Left ventricle myocardium inferior (tissue), 1 donor: Measurements from ENCODE around the gene IGFBP4. TPM values are rescaled to one million over a fixed set of nuclear protein-coding genes. Genes with fewer than 3 reads are reported as not detected.

ENCODE experiments used
- DNase-seq: peaks from one replicate; pipeline ENCODE4 v3.0.0-alpha.2; 2020
- H3K27ac ChIP-seq: fragments of 200-600 bp; replicated peaks from 2 replicates; pipeline ENCODE4 v1.8.0; 2021
- H3K27me3 ChIP-seq: fragments of 200-600 bp; 2 replicates; pipeline ENCODE4 v1.8.0; 2021; ENCODE audit warnings: low read depth
- H3K36me3 ChIP-seq: fragments of 200-600 bp; 2 replicates; pipeline ENCODE4 v1.8.0; 2021
- H3K4me1 ChIP-seq: fragments of 200-600 bp; 2 replicates; pipeline ENCODE4 v1.8.0; 2021
- H3K4me3 ChIP-seq: fragments of 200-600 bp; 2 replicates; pipeline ENCODE4 v1.8.0; 2021; ENCODE audit warnings: mild to moderate bottlenecking, moderate library complexity
- H3K9me3 ChIP-seq: fragments of 200-600 bp; replicated peaks from 2 replicates; pipeline ENCODE4 v1.8.0; 2021
- intact Hi-C: fragments of 100-400 bp; cut with micrococcal nuclease; formaldehyde crosslinking; loops from one replicate; pipeline ENCODE4 v1.11.0; 2022
- total RNA-seq: library from RNA; stranded (reverse); fragmentation: NEBNext Ultra II Directional; extraction: Animal tissue kit (Norgen Biotek cat#: 25700); gene quantifications from one replicate; pipeline ENCODE4 v1.2.1, GENCODE V29; 2021
- TF ChIP-seq, protein P1 (sequence below): fragments of 200-600 bp; IDR thresholded peaks from 2 replicates; pipeline ENCODE4 v1.8.0; 2021; ENCODE audit warnings: antibody characterized with exemption, mild to moderate bottlenecking, borderline replicate concordance
- donor health status: DM: no; HTN: yes; CAD: no; lungs with severe emphysema.

The IGFBP4 gene
- total RNA-seq, 1 donor from 2014 or later, result 130 TPM

DNA sequence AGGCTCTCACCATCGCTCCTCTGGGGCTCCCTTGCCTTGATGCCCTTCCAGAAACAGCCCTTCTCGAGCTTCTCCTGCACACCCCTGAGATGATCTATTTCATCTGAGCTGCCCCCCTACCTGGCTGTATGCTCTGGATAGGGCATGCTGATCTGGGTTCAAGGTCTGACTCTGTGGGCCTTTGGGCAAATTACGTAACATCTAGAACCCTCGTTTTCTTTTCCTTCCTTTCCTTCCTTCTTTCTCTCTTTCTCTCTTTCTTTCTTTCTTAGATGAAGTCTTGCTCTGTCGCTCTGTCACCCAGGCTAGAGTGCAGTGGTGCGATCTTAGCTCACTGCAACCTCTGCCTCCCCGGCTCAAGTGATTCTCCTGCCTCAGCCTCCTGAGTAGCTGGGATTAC, 37.9 kb downstream of the IGFBP4 start:
- Histone ChIP-seq H3K4me1 (peaks cover 4% of the 10 kb centered on the region), H3K27me3 (no peaks in the 10 kb centered on the region), H3K27ac (no peak overlapping the region), H3K36me3 (no peaks in the 10 kb centered on the region), H3K4me3 (no peak overlapping the region), H3K9me3 (no peaks in the 10 kb centered on the region)
- DNase-seq, result no peak
- TF ChIP-seq, protein P1, sequence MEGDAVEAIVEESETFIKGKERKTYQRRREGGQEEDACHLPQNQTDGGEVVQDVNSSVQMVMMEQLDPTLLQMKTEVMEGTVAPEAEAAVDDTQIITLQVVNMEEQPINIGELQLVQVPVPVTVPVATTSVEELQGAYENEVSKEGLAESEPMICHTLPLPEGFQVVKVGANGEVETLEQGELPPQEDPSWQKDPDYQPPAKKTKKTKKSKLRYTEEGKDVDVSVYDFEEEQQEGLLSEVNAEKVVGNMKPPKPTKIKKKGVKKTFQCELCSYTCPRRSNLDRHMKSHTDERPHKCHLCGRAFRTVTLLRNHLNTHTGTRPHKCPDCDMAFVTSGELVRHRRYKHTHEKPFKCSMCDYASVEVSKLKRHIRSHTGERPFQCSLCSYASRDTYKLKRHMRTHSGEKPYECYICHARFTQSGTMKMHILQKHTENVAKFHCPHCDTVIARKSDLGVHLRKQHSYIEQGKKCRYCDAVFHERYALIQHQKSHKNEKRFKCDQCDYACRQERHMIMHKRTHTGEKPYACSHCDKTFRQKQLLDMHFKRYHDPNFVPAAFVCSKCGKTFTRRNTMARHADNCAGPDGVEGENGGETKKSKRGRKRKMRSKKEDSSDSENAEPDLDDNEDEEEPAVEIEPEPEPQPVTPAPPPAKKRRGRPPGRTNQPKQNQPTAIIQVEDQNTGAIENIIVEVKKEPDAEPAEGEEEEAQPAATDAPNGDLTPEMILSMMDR, result no peak
- intact Hi-C loops, result no loop called here

DNA sequence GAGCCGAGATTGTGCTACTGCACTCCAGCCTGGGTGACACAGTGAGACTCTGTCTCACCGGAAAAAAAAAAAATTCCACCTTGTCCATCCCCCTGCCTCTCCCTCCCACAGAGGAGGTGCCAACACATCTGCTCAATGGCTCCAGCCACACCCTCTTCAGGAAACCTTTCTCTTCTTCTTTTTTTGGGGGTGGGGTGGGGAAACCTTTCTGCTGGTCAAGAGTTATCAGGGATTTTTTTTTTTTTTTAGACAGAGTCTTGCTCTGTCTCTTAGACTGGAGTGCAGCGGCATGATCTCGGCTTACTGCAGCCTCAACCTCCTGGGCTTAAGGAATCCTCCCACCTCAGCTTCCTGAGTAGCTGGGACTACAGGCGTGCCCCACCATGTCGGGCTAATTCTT, 39.5 kb downstream of the IGFBP4 start:
- TF ChIP-seq, protein P1, result no peak
- intact Hi-C loops, result no loop called here
- DNase-seq, result no peak

DNA sequence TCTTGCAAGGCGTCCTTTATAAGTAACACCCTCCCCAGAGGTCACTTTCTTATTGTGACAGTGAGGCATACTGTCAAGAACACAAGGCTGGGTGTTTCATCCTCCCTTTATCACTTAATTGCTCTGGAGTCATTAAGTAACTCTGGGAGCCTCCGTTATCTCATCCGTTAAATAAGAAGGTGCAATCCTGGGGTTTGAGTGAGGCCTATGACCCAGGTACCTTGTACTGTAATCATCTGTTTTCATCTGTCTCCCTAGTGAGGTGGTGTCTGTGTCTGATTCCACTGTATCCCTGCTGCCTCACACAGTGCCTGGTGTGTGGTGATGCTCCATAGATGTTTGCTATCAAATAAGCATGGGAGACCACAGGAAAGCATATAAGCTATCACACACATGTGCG, 40.4 kb downstream of the IGFBP4 start:
- Histone ChIP-seq H3K4me1 (peaks cover 4% of the 10 kb centered on the region), H3K36me3 (no peaks in the 10 kb centered on the region), H3K27ac (no peak overlapping the region), H3K27me3 (no peaks in the 10 kb centered on the region), H3K4me3 (no peak overlapping the region), H3K9me3 (no peaks in the 10 kb centered on the region)
- no peak for DNase-seq
- intact Hi-C loops, result no loop called here
- TF ChIP-seq, protein P1, result no peak

More for the DNA sequence above, 39.5 kb downstream of the IGFBP4 start:
- H3K4me1 ChIP-seq, result peaks cover 4% of the 10 kb centered on the region
- H3K27me3 ChIP-seq, result no peaks in the 10 kb centered on the region
- H3K27ac ChIP-seq, result no peak overlapping the region
- H3K4me3 ChIP-seq, result no peak overlapping the region
- H3K9me3 ChIP-seq, result no peaks in the 10 kb centered on the region
- no peaks in the 10 kb centered on the region for H3K36me3 ChIP-seq

DNA sequence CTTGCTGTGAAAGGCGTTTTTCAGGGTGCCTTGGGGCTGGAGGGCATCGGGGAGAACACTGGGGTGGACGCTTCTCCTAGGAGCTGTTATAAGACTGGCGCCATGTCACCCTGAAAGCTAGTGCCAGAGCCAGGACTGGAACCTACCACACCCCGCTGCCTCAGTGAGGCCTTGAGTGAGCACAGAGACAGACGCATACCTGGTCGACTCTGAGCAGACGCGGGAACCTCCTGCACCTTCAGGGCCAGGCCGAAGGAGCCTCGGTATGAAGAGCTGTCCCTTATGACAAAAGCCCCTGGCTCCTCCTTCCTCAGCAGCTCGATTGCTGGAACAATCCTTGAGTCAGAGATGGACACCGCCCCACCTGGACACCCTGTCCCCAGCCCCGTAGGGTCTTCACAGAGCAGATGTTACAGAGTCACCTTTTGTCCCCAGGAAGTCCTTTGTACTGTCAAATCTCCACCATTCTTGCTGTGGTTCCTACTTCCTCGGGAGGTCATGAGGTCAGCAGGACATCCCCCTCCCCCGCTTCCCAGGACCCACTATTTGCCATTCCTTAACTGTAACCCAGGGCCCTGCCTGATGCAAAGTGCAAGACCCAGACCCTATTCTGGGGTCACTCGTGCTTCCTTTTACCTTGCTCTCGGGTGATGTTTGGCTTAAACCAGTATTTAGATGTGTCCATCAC, 41.2 kb downstream of the IGFBP4 start:
- peaks cover 4% of the 10 kb centered on the region for H3K4me1 ChIP-seq
- no peak for DNase-seq
- H3K9me3 ChIP-seq, result no peaks in the 10 kb centered on the region
- TF ChIP-seq, protein P1, result no peak
- H3K36me3 ChIP-seq, result no peaks in the 10 kb centered on the region
- intact Hi-C loops, result no loop called here
- no peak overlapping the region for H3K27ac ChIP-seq
- no peaks in the 10 kb centered on the region for H3K27me3 ChIP-seq
- no peak overlapping the region for H3K4me3 ChIP-seq

DNA sequence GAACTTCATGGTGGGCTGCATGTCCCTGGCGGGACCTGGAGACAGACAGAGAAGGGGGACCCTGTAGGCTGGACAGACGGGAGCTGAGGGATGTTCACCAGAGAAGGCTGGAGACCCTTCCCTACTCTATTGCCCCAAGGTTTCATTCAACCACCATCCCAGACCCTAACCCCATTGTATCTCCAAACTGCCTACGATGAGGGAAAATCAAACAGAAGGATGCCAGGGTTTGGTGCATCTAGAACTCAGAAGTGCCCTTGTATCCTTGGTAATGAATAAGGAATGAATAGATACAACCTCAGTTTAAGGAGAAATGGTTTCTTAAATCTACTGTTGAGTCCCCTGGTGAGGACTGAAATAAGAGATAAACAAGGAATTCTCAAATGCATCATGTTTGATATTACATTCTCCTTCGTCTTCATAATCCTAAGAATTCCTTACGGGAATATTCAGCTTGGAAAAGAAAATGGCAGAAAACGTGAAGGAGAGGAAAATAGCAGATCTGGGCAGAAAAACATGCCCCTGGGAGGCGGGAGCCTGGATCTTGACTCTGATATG, 41.8 kb downstream of the IGFBP4 start:
- H3K9me3 ChIP-seq, result no peaks in the 10 kb centered on the region
- no peak overlapping the region for H3K27ac ChIP-seq
- H3K4me1 ChIP-seq, result peaks cover 4% of the 10 kb centered on the region
- no peak for DNase-seq
- no peaks in the 10 kb centered on the region for H3K36me3 ChIP-seq
- H3K27me3 ChIP-seq, result no peaks in the 10 kb centered on the region
- intact Hi-C loops, result no loop called here
- no peak overlapping the region for H3K4me3 ChIP-seq
- TF ChIP-seq, protein P1, result no peak
